NCI-H146 treated with DMSO at 0.1 percent for 48 hours (cell line): ENCODE measurements around the gene TBC1D17.

Experiments used
- DNase-seq: peaks from one replicate; lab custom pipeline; 2025; ENCODE audit not compliant: unreplicated experiment; lab: John Stamatoyannopoulos, UW

Gene TBC1D17

GRCh38 chr19:49890349-49891311 lies 13.1 kb downstream of the TBC1D17 start:
- peak; percentile 68 for DNase-seq

GRCh38 chr19:49891393-49891792 lies 13.9 kb downstream of the TBC1D17 start:
- DNase-seq, result no peak

GRCh38 chr19:49892716-49893115 lies 15.2 kb downstream of the TBC1D17 start:
- DNase-seq, result no peak

- DNase-seq, result no peak
Measured at GRCh38 chr19:49894011-49894664, 16.6 kb downstream of the TBC1D17 start.

GRCh38 chr19:49894879-49895565 lies 17.5 kb downstream of the TBC1D17 start:
- DNase-seq, result no peak

- no peak for DNase-seq
Measured at GRCh38 chr19:49895566-49896297, 18.2 kb downstream of the TBC1D17 start.

GRCh38 chr19:49896863-49897621 lies 19.5 kb downstream of the TBC1D17 start, which contains the start of gene IL4I1:
IL4I1 (minus strand) TSS chr19:49896887; CDS start chr19:49896160, 727 bp downstream.
- no peak for DNase-seq

GRCh38 chr19:49904136-49904535 lies 26.6 kb downstream of the TBC1D17 start:
- no peak for DNase-seq

GRCh38 chr19:49906879-49907564 lies 29.5 kb downstream of the TBC1D17 start:
- no peak for DNase-seq

GRCh38 chr19:49907745-49908446 lies 30.4 kb downstream of the TBC1D17 start:
- DNase-seq, result no peak

- no peak for DNase-seq
Measured at GRCh38 chr19:49908480-49909420, 31.2 kb downstream of the TBC1D17 start.

- no peak for DNase-seq
Measured at GRCh38 chr19:49910179-49910578, 32.7 kb downstream of the TBC1D17 start.

GRCh38 chr19:49911381-49912145 lies 34.1 kb downstream of the TBC1D17 start:
- DNase-seq, result no peak

GRCh38 chr19:49912965-49913685 lies 35.6 kb downstream of the TBC1D17 start:
- DNase-seq, result no peak

GRCh38 chr19:49913720-49914119 lies 36.2 kb downstream of the TBC1D17 start:
- no peak for DNase-seq

GRCh38 chr19:49915271-49915670 lies 37.8 kb downstream of the TBC1D17 start:
- no peak for DNase-seq
